Measurements from ENCODE around the gene CYBC1.

DNA sequence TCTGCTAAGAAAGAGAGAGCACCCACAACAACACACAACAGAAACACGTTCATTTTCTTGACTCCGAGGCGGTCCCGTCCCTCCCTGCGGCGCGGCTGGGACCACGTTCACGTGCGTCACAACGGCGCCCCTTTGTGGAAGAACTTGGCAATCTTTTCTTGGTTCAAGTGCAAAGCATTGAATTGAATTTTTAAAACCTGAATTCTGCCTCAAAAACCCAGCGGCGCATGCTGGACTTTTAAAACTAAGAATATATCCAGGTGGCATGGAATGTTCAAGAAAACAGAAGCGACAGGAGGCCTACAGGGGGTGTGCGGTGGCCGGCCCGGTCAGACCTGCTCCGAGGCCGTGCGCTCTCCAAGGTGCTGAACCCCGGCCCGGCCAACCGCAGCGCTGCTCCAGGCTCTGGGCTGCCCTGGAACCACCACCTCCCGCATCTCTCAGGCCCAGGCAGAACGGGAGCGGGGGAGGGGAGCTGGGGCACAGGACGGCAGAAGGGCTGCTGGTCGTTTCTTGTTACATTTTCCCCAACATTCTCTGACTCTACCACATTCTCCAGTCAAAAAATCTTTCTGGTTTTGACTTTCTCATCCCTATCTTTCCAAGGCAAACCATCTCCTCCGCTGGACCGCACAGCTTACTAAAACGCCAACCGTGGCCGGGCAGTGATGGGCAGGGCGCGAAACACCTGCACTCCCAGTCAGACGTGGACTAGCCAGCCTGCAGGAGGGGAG is 35.8 kb downstream of the CYBC1 start:
- no peak for TF ChIP-seq POLR2A (IDR thresholded peaks at IDR 0.05)
- TF ChIP-seq, protein P1, sequence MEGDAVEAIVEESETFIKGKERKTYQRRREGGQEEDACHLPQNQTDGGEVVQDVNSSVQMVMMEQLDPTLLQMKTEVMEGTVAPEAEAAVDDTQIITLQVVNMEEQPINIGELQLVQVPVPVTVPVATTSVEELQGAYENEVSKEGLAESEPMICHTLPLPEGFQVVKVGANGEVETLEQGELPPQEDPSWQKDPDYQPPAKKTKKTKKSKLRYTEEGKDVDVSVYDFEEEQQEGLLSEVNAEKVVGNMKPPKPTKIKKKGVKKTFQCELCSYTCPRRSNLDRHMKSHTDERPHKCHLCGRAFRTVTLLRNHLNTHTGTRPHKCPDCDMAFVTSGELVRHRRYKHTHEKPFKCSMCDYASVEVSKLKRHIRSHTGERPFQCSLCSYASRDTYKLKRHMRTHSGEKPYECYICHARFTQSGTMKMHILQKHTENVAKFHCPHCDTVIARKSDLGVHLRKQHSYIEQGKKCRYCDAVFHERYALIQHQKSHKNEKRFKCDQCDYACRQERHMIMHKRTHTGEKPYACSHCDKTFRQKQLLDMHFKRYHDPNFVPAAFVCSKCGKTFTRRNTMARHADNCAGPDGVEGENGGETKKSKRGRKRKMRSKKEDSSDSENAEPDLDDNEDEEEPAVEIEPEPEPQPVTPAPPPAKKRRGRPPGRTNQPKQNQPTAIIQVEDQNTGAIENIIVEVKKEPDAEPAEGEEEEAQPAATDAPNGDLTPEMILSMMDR (IDR thresholded peaks at IDR 0.05 in 8 of 11, conservative IDR thresholded peaks at IDR 0.05 in 3 of 11): peak; percentile 23 to 80 (median 70)

All from spleen (tissue), 7 donors.